ENCODE measurements around the gene UGT1A6.

DNA sequence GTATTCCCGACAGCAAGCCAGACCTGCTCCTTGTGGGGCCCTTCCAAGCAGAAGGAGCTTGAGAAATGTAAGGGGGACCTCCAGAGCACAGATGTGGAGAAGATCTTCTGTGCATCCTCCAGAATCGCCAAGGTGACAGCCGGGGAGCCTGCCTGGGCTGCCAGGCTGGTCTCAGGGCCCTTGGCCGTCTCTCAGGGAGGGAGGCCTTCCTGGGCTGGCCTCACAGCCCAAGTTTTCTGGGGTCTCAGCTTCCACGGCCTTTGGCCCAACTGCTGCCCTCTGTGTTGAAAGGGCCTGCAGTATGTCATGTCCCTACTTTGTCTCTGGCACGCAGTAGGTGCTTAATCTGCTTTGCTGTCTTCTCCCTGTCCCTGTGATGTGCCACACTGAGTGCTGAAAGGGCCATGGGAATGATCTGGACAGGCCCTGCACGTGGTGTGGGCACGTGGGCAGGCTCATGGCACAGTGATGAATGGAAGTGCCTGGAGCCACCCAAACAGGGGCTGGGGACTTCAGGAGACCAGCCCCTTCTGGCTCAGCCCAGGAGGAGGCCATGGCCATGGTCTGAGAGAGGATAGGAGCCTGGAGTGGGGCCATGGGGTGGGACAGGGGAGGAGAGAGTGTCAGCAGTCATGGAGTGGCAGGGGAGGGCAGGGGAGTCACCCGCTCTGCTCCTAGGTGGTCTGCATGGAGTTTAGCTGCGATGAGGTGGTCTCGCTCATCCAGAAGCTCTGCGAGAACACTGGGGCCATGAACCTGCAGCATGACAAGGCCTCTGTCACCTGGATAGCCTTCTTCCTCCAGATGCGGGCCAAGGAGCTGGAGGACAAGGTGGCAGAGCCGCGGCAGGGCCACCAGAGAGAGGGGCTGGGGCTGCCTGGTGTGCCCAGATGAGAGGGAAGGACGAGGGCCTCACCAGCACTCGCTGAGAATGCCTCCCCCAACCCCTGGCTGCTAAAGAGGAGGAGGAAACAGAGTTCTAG, 126.2 kb downstream of the UGT1A6 start:
- TF ChIP-seq, protein P1, sequence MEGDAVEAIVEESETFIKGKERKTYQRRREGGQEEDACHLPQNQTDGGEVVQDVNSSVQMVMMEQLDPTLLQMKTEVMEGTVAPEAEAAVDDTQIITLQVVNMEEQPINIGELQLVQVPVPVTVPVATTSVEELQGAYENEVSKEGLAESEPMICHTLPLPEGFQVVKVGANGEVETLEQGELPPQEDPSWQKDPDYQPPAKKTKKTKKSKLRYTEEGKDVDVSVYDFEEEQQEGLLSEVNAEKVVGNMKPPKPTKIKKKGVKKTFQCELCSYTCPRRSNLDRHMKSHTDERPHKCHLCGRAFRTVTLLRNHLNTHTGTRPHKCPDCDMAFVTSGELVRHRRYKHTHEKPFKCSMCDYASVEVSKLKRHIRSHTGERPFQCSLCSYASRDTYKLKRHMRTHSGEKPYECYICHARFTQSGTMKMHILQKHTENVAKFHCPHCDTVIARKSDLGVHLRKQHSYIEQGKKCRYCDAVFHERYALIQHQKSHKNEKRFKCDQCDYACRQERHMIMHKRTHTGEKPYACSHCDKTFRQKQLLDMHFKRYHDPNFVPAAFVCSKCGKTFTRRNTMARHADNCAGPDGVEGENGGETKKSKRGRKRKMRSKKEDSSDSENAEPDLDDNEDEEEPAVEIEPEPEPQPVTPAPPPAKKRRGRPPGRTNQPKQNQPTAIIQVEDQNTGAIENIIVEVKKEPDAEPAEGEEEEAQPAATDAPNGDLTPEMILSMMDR (IDR thresholded peaks at IDR 0.05; ENCODE audit: low read depth, low read length): no peak
- TF ChIP-seq EZH2phosphoT487 (IDR thresholded peaks at IDR 0.05; ENCODE audit: low read depth): no peak
